ENCODE data around the gene DEFB131A.
A peak's percentile ranks its signal among the peaks of the same experiment; 100 is the strongest.
"Not testable (repeated sequence)": the region's sequence is repeated elsewhere in the genome, so short reads cannot be mapped to it uniquely, and the experiment has no call there.

DEFB131A gene

GRCh38 chr4:9436728-9437127 is 7.5 kb upstream of the DEFB131A start:
- TF ChIP-seq SPI1 (IDR thresholded peaks at IDR 0.05; ENCODE audit: borderline replicate concordance, low read depth) = peak; percentile 33; the same call in 1 of the 2 replicates
- H3K4me3 ChIP-seq (replicated peaks; ENCODE audit: insufficient read depth, low read length); H3K27ac ChIP-seq (replicated peaks); DNase-seq (ENCODE audit: low read depth in 1 of 2, low spot score in 1 of 2); H3K27me3 ChIP-seq (ENCODE audit: insufficient read depth, poor library complexity, severe bottlenecking): not testable (repeated sequence)

GRCh38 chr4:9442355-9442754 is 1.9 kb upstream of the DEFB131A start:
- not testable (repeated sequence) for H3K27ac ChIP-seq (replicated peaks); H3K27me3 ChIP-seq (ENCODE audit: insufficient read depth, poor library complexity, severe bottlenecking); DNase-seq (ENCODE audit: low read depth in 1 of 2, low spot score in 1 of 2); H3K4me3 ChIP-seq (replicated peaks; ENCODE audit: insufficient read depth, low read length)

GRCh38 chr4:9444681-9445080 is 467 bp downstream of the DEFB131A start:
- DNase-seq (ENCODE audit: low read depth in 1 of 2, low spot score in 1 of 2); H3K4me3 ChIP-seq (replicated peaks; ENCODE audit: insufficient read depth, low read length); H3K27ac ChIP-seq (replicated peaks); H3K27me3 ChIP-seq (ENCODE audit: insufficient read depth, poor library complexity, severe bottlenecking): not testable (repeated sequence)

- not testable (repeated sequence) for H3K4me3 ChIP-seq (replicated peaks; ENCODE audit: insufficient read depth, low read length); H3K27ac ChIP-seq (replicated peaks); DNase-seq (ENCODE audit: low read depth in 1 of 2, low spot score in 1 of 2); H3K27me3 ChIP-seq (ENCODE audit: insufficient read depth, poor library complexity, severe bottlenecking)
Measured at GRCh38 chr4:9452251-9452650, 8.0 kb downstream of the DEFB131A start.

- not testable (repeated sequence) for DNase-seq (ENCODE audit: low read depth in 1 of 2, low spot score in 1 of 2); H3K27me3 ChIP-seq (ENCODE audit: insufficient read depth, poor library complexity, severe bottlenecking); H3K4me3 ChIP-seq (replicated peaks; ENCODE audit: insufficient read depth, low read length); H3K27ac ChIP-seq (replicated peaks)
Measured at GRCh38 chr4:9454284-9454683, 10.1 kb downstream of the DEFB131A start.

GRCh38 chr4:9455046-9455445 is 10.8 kb downstream of the DEFB131A start:
- not testable (repeated sequence) for DNase-seq (ENCODE audit: low read depth in 1 of 2, low spot score in 1 of 2); H3K4me3 ChIP-seq (replicated peaks; ENCODE audit: insufficient read depth, low read length); H3K27ac ChIP-seq (replicated peaks); H3K27me3 ChIP-seq (ENCODE audit: insufficient read depth, poor library complexity, severe bottlenecking)

- not testable (repeated sequence) for H3K4me3 ChIP-seq (replicated peaks; ENCODE audit: insufficient read depth, low read length); H3K27me3 ChIP-seq (ENCODE audit: insufficient read depth, poor library complexity, severe bottlenecking); DNase-seq (ENCODE audit: low read depth in 1 of 2, low spot score in 1 of 2); H3K27ac ChIP-seq (replicated peaks)
Measured at GRCh38 chr4:9479466-9479865, 35.3 kb downstream of the DEFB131A start.

- H3K4me3 ChIP-seq (replicated peaks; ENCODE audit: insufficient read depth, low read length); DNase-seq (ENCODE audit: low read depth in 1 of 2, low spot score in 1 of 2); H3K27ac ChIP-seq (replicated peaks); H3K27me3 ChIP-seq (ENCODE audit: insufficient read depth, poor library complexity, severe bottlenecking): not testable (repeated sequence)
Measured at GRCh38 chr4:9480066-9480465, 35.9 kb downstream of the DEFB131A start.

GRCh38 chr4:9482871-9483270 is 38.7 kb downstream of the DEFB131A start:
- not testable (repeated sequence) for DNase-seq (ENCODE audit: low read depth in 1 of 2, low spot score in 1 of 2); H3K4me3 ChIP-seq (replicated peaks; ENCODE audit: insufficient read depth, low read length); H3K27me3 ChIP-seq (ENCODE audit: insufficient read depth, poor library complexity, severe bottlenecking); H3K27ac ChIP-seq (replicated peaks)

- H3K27ac ChIP-seq (replicated peaks); H3K27me3 ChIP-seq (ENCODE audit: insufficient read depth, poor library complexity, severe bottlenecking); H3K4me3 ChIP-seq (replicated peaks; ENCODE audit: insufficient read depth, low read length); DNase-seq (ENCODE audit: low read depth in 1 of 2, low spot score in 1 of 2): not testable (repeated sequence)
Measured at GRCh38 chr4:9483682-9484081, 39.5 kb downstream of the DEFB131A start.

GRCh38 chr4:9486880-9487279 is 42.7 kb downstream of the DEFB131A start:
- not testable (repeated sequence) for H3K27ac ChIP-seq (replicated peaks); DNase-seq (ENCODE audit: low read depth in 1 of 2, low spot score in 1 of 2); H3K27me3 ChIP-seq (ENCODE audit: insufficient read depth, poor library complexity, severe bottlenecking); H3K4me3 ChIP-seq (replicated peaks; ENCODE audit: insufficient read depth, low read length)

- not testable (repeated sequence) for H3K4me3 ChIP-seq (replicated peaks; ENCODE audit: insufficient read depth, low read length); DNase-seq (ENCODE audit: low read depth in 1 of 2, low spot score in 1 of 2); H3K27ac ChIP-seq (replicated peaks); H3K27me3 ChIP-seq (ENCODE audit: insufficient read depth, poor library complexity, severe bottlenecking)
Measured at GRCh38 chr4:9488796-9489195, 44.6 kb downstream of the DEFB131A start.

- not testable (repeated sequence) for H3K4me3 ChIP-seq (replicated peaks; ENCODE audit: insufficient read depth, low read length)
Measured at GRCh38 chr4:9490496-9490895, 46.3 kb downstream of the DEFB131A start.

GRCh38 chr4:9490986-9491385 is 46.8 kb downstream of the DEFB131A start:
- H3K27me3 ChIP-seq (ENCODE audit: insufficient read depth, poor library complexity, severe bottlenecking); H3K27ac ChIP-seq (replicated peaks); H3K4me3 ChIP-seq (replicated peaks; ENCODE audit: insufficient read depth, low read length); DNase-seq (ENCODE audit: low read depth in 1 of 2, low spot score in 1 of 2): not testable (repeated sequence)

More at GRCh38 chr4:9490496-9490895, 46.3 kb downstream of the DEFB131A start:
- not testable (repeated sequence) for H3K27ac ChIP-seq (replicated peaks); DNase-seq (ENCODE audit: low read depth in 1 of 2, low spot score in 1 of 2); H3K27me3 ChIP-seq (ENCODE audit: insufficient read depth, poor library complexity, severe bottlenecking)

GRCh38 chr4:9493589-9493988 is 49.4 kb downstream of the DEFB131A start:
- DNase-seq (ENCODE audit: low read depth in 1 of 2, low spot score in 1 of 2); H3K4me3 ChIP-seq (replicated peaks; ENCODE audit: insufficient read depth, low read length); H3K27me3 ChIP-seq (ENCODE audit: insufficient read depth, poor library complexity, severe bottlenecking); H3K27ac ChIP-seq (replicated peaks): not testable (repeated sequence)

All from HL-60 (cell line).